SH-SY5Y (cell line): ENCODE results near the gene GRK6.

Experiments
- GATA2 ChIP-seq: IDR thresholded peaks from 2 replicates; pipeline ENCODE4 v1.6.1; 2011; ENCODE audit warnings: mild to moderate bottlenecking, low read depth, low read length
- GATA3 ChIP-seq: IDR thresholded peaks from 2 replicates; pipeline ENCODE4 v1.6.1; 2011; ENCODE audit warnings: low read depth, mild to moderate bottlenecking, low read length, moderate library complexity

- TF ChIP-seq GATA2 (no peak), GATA3 (no peak)
Measured at GRCh38 chr5:177432143-177432838, 5.8 kb downstream of the GRK6 start.
